OCI-LY3 (cell line): Measurements from ENCODE around the gene ZNF624.
"Not testable (repeated sequence)": the region's sequence is repeated elsewhere in the genome, so short reads cannot be mapped to it uniquely, and the experiment has no call there.

ENCODE experiments used
- EZH2phosphoT487 ChIP-seq: fragments of 200-600 bp; shearing (Covaris generic); IDR thresholded peaks from 2 replicates; pipeline ENCODE4 v1.6.1; 2018; ENCODE audit warnings: antibody characterized with exemption, mixed run types, low read depth
- TF ChIP-seq, protein P1 (sequence below): fragments of 200-600, 300-600 bp; sonication (generic); IDR thresholded peaks from 2 replicates; pipeline ENCODE4 v1.5.1; 2014; ENCODE audit warnings: antibody characterized with exemption, low read length, low read depth

DNA sequence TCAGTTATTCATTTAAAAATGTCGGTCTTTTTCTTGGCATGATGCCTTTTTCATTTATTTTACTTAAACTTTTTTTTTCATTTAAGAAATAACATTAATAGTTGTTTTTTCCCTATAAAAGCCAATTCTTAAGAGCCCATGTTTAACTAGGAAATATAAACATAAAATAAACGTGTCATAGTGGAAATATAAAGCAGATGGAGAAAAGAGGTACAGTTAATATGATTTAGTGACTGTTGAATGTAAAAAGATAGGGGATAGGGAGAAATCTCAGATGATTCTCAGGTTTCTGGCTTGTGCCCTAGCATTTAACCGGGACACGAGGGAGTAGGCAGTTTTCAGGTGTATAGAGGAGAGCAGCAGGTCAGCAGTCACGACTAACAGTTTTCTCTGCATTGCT lies 44.0 kb upstream of the ZNF624 start:
- TF ChIP-seq, protein P1, sequence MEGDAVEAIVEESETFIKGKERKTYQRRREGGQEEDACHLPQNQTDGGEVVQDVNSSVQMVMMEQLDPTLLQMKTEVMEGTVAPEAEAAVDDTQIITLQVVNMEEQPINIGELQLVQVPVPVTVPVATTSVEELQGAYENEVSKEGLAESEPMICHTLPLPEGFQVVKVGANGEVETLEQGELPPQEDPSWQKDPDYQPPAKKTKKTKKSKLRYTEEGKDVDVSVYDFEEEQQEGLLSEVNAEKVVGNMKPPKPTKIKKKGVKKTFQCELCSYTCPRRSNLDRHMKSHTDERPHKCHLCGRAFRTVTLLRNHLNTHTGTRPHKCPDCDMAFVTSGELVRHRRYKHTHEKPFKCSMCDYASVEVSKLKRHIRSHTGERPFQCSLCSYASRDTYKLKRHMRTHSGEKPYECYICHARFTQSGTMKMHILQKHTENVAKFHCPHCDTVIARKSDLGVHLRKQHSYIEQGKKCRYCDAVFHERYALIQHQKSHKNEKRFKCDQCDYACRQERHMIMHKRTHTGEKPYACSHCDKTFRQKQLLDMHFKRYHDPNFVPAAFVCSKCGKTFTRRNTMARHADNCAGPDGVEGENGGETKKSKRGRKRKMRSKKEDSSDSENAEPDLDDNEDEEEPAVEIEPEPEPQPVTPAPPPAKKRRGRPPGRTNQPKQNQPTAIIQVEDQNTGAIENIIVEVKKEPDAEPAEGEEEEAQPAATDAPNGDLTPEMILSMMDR = not testable (repeated sequence)
- TF ChIP-seq EZH2phosphoT487 = not testable (repeated sequence)
